Umbilical cord (tissue), 2 donors: ENCODE results near the gene CRAT. TPM values are rescaled to one million over a fixed set of nuclear protein-coding genes. Genes with fewer than 3 reads are reported as not detected.

ENCODE experiments used
- DNase-seq: peaks from one replicate; pipeline ENCODE4 v3.0.0-alpha.2; 2015; ENCODE audit warnings: low spot score
- total RNA-seq: library from RNA; depleted of rRNA; stranded (reverse); fragments of >200 nt; gene quantifications from one replicate; pipeline ENCODE4 v1.2.3, GENCODE V29; 2014; ENCODE audit warnings: low replicate concordance; ENCODE audit not compliant: insufficient read depth

CRAT gene
- total RNA-seq, 1 donor from 2014 or later: 27.9 TPM

DNA sequence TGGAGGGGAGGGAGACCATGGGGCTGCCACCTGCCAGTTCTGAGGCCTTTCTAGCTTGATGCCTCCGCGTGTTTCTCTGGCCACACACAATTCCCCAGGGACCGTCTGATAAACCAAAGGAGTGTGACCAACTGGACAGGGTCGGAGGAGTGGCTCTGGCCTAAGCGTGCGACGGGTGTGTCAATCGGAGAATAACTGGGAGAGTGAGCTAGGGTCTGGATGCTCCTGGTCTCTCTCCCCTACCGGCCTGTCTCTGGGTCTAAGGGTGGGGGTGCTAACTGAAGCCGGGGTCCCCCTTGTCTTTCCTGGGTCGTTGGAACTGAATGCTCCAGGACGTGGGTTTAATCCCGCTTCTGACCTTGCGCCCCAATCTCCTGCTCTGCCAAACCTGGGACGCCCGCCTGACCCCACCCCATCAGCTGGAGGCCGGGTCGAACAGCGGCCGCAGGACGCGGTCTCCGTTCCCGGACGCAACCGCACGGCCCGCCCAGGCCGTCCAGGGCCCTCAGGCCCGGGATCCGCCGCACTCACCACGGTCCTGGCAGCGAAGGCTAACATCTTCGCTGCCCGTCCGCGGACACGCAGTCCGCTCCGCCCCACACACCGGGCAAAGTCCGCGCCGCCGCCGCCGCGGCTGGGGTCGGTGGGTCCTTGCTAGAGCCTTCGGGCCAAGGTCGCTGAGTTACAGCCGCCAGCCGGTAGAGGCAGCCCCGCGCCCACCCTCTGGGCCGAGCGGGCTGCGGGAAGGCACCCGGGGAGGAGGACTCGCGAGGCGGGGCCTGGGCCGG lies 447 bp downstream of the CRAT start:
- DNase-seq: no peak

GRCh38 chr9:129109537-129109903 lies 1.1 kb downstream of the CRAT start:
- no peak for DNase-seq

DNA sequence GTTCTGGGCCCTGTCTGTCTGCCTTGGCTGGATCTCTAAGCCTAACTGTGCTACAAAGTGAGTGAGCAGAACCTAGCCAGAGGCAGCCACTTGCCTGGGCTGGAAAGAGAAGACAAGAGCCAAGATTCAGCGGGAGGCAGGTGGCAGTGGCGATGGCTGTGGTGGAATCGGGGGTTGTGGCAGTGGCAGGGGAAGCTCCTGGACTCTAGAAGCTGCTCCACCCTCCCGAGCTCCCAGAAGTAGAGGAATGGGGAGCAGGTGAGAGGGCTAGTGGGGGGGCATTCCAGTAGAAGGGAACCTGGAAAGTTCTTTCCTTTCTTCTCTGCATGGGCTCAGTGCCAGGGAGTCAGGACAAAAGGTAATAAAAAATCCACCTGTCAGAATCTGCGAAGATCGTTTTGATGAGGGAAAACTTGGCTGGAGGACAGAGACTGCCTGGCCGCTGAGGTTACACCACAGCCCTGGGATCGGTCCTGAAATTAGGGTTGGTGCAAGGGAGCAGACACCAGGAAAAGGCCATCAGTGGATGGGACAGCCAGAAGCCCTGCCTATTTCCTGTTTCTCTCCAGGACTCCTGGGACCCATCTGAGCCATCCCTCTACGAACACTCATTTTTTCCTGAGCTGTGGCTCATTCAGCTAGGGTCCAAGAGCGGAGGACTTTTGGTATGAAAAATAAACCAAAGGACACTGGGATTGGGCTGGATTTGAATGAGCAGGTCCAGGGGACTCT lies 1.6 kb downstream of the CRAT start:
- DNase-seq: no peak

DNA sequence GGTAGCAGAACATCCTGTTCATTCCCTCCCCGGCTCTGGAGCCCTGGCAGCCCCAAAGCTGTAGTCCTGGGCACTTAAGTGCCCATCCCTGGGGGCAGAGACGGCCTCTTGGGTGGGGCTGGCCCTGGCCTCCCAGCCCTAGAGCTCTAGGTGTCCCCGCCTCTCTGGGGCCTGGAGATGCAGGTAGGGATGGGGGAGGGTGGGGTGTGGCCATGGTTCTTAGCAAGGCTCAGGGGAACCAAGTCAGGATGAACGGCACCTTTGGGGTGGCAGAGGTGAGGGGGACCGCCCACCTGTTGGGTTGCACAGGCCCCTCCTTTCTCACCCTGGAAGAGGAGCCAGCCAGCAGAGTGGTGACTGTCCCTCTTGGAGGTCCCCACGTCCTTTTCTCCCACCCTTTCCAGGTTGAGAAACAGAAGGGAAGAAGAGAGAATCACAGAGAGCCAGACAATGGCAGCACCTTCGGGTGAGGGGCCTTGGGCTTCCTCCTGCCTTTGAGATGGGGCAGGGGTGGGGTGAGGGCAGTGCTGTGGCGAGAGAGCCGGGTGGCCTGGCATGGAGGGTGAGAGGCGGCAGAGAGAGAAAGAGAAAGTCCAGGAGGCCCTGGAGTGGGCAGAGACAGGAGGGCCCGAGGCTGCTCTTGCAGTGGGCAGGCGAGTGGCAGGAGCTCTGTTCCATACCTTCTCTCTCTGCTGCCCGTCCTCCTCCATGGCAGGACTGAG lies 2.3 kb downstream of the CRAT start:
- no peak for DNase-seq

DNA sequence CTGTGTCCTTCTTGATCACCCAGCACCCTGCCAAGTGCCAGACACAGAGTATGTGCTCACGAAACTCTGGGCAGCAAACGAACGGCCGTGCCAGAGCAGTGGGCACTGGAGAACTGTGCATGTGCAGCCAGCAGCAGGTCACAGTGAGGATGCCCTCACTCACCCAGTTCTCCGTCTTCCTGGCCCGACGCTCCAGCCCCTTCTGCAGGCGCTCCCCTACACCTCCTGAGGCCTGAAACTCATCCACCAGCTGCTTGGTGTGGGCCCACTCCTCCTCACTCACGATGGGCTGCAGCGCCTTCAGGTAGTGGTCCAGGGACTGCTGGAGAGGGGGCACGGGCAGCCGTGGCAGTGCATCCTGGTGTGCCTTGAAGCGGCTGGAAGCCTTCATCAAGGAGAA lies 2.9 kb downstream of the CRAT start:
- DNase-seq: no peak

GRCh38 chr9:129105857-129106694 lies 4.5 kb downstream of the CRAT start:
- no peak for DNase-seq

- no peak for DNase-seq
These were observed 6.5 kb downstream of the CRAT start for GRCh38 chr9:129104051-129104450.

- no peak for DNase-seq
These were observed 7.0 kb downstream of the CRAT start for GRCh38 chr9:129103595-129103965.

DNA sequence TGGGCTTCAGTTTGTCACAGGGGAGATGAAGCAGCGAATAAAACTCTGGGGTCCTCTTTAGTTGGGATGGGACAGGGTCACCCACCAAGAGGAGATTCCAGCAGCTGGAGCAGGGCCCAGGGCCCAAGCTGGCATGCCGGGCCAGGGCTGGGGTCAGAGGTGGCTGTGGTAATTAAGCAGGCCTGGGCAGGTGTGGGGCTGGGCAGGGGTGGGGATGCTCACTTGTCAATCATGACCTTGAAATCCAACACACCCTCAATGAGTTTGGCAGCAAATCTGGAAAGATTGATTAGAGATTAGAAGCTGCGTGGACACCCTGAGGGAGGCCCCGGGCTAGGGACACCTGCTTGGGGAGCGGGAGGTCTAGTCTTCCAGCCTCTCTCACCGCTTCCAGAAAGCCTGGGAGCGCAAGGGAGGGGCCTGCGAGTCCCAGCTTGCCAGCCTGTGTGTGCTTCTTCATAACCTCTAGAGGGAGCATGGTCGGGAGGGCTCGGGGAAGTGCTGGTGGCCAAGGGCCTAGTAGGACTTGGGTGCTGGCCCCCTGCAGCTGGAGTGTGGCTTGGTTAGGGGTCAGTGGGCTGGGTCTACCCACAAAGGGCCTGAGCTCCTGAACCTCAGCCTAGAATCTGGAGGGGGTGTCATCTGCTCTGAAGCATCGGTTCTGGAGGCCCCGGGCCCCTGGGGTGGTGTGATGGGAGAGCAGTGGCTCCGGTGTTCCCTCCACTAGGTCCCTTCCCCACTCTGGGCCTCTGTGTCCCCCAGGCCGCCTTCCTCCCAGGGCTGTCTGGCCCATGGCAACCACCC lies 7.6 kb downstream of the CRAT start:
- peak; percentile 45 for DNase-seq

DNA sequence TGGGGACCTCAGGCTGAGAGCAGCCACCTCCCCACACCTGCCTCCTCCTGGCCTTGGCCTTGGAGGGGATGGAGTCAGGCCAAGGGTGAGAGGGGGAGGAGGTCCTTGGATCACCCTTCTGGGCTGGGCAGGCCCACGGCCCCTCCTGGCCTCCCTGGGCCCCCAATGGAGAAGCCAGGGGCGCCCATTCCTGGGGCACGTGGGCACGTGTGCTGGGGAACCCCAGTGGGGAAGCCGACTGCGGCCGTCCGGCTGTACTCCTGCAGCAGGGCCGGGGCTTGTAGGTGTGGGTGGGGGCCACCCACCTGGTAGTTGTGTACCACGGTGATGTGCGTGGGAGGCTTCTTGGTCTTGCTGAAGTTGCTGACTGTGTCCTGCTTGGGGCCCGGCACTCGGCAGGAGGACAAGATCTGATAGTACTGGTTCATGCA lies 8.5 kb downstream of the CRAT start:
- DNase-seq: no peak

- no peak for DNase-seq
These were observed 9.3 kb downstream of the CRAT start for GRCh38 chr9:129101279-129101678.

- DNase-seq: no peak
These were observed 10.0 kb downstream of the CRAT start for GRCh38 chr9:129100383-129101169.

DNA sequence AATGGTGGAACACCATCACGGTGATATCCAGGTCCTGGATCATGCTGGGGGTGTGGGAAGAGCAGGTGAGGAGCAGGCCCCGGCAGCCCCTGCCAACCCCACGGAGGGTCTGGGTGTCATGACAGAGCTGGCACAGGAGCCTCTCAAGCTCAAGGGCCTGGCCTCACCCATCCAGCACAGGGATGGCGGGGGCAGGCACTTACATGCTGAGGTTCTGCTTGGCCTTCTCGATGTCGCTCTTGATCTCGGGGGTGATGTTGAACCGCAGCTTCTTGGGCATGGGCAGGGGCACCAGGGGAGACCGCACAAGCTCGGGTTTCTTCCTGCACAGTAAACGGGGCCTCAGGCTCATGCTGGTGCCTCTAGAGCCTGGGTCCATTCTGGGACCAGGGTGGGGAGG lies 12.3 kb downstream of the CRAT start:
- DNase-seq: no peak

GRCh38 chr9:129097671-129098306 lies 12.8 kb downstream of the CRAT start:
- DNase-seq: no peak

DNA sequence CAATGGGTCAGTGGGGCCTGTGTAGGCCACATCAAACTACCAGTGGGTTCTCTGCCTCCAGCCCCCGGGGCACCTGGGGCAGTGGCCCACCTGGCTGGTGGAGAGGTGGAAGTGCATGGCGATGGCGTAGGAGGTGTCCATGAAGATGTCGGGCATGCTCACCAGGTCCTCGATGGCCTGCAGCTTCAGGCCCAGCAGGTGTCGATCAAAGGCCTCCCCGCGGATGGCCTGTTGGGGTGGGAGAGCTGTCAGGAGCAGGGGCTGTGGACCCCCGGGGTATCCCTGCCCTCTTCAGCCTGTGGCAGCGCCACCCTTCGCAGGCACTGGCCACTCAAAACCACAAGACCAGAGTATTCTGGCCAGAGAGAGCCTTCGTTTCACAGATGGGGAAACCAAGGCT lies 14.7 kb downstream of the CRAT start:
- DNase-seq: no peak

DNA sequence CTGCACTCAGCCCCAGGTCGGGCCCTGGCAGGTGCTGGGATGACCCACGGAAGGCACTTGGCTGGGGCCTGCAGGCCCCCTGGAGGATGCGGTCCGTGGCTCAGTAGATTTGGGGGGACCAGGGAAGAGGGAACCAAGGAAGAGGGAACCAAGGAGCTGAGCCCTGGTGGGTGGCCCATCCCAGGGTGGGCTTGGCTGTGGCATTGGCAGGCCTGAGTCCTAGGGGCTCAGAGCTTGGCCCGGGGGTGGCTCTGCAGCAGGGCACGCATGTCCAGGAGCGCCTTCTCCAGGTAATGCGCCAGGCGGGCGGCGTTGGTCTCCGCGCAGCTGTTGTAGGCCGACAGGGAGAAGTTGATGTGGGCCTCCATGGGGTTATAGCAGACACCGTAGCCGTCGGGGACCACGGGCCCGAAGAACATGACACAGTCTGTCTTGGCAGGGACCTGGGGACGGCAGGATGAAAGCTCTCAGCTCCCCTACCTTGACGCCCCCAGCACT lies 15.4 kb downstream of the CRAT start:
- DNase-seq: no peak

DNA sequence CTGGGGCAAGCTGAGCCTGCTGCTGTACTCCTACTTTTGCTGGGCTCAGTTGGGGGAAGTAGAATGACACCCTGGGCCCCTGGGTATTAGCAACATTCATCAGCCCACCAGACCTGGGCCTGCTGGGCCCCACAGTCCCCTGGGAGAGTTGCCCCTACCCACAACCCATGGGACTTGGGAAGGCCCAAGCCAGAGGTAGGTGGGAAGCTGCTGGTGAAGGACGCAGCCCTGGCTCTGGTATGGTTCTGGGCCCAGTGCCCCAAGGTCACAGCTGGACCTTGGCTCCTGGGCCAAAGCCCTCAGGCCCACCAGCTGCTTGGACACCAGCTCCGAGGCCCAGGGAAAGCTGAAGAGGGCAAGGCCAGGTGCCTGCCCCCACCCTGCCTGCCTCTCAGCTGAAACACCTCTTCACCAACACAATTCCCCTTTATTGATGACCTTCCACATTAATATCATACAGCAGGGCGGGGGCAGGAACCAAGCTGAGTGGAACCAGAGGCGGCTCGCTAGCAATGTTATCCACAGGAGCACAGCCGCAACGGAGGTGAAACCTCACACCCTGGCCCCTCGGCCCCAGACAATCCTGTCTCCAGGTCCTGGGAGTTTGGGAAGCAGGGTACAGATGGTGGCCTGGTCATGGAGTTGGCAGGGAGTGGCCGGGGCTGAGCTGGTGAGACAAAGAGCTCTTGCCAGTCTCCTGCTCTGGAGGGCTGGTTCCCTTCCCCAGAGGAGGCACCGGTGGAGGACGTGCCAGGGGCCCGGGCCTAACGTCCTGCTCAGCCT lies 16.0 kb downstream of the CRAT start:
- DNase-seq: no peak

DNA sequence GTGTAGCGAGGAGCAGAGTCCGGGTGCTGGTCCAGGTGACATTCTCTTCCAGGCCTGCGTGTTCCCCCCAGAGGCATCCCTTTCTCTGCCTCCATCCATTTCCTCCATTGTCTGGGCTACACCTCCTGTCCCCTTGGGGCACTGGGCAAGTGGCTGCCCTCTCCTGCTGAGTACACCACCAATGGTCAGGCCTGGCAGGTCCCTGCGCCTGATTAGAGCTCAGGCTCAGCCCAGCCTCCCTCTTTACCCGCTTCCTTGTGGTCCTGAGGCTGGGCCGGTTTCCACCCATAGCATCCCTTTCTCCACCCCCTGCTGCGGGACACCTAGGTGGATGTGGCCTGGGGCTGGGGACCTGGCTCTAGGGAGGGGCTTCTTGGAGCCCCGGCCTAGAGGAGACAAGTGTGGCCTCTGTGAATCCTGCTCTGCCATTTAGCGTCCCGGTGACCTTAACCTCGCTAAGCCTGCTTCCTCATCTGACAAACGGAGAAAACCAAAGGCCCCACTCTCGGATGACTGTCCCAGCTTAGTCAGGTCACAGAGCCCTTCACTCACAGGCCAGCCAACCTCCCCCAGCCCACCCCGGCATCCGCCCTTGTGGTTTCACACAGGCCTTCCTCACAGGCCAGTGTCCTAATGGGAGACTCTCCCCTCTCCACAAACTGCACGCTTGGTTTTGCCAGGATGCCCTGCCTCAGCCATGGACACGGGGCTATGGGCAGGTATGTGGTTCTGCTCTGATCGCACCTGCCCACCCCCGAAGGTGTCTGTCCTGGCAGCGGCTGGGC lies 16.8 kb downstream of the CRAT start:
- DNase-seq: no peak
